Activated CD8-positive, alpha-beta memory T cell treated with anti-CD3 and anti-CD28 coated beads, Interleukin-2, amount 50 U/mL, for 1 hour (primary cell): ENCODE data around the gene CCDC68.
"Not testable (repeated sequence)": the region's sequence is repeated elsewhere in the genome, so short reads cannot be mapped to it uniquely, and the experiment has no call there.

Experiments
- DNase-seq: peaks from one replicate; pipeline ENCODE4 v3.0.0-alpha.2; 2020; ENCODE audit errors: extremely low read depth

The CCDC68 gene

DNA sequence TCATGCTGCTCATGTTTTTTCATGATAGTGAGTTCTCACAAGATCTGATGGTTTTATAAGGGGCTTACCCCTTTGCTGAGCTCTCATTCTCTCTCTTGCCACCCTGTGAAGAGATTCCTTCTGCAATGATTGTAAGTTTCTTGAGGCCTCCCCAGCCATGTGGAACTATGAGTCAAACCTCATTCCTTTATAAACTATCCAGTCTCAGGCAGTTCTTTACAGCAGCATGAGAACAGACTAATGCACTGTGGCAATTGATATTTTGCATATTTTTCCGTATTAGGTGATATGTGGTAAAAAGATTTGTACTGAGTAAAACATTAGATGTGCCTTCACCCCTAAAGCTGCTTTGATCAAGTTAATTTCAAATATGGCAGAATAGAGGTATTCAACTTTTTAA, 82.2 kb downstream of the CCDC68 start:
- DNase-seq, result no peak

DNA sequence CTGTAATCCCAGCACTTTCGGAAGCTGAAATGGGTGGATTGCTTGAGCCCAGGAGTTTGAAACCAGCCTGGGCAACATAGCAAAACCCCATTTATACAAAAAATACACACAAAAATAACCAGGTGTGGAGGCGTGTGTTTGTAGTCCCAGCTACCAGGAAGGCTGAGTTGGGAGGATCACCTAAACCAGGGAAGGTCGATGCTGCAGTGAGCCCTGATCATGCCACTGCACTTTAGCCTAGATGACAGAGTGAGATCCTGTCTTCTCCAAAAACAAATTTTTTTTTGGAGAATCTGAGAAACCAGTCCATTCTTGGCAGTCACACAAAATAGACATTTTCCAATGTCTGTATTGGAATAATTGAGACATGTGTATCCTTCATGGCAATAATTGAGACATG, 84.2 kb downstream of the CCDC68 start:
- DNase-seq, result no peak

DNA sequence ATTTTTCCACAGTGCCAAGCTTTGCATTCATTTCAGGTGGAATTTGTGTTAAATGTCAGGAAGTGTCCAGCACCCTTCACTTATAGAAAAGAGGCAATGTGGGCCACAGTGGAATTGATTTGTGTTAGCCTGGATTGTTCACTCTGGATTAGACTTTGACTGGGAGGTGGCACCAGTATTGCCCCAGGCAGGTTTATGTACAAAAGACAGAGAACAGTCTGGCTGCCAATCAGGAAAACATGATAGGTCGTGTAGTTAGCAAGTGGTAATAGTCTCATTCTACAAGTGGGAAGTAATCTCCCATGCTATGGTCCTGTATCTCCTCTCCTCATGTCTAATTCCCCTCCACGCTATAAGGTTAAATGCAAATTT, 85.4 kb downstream of the CCDC68 start:
- no peak for DNase-seq

DNA sequence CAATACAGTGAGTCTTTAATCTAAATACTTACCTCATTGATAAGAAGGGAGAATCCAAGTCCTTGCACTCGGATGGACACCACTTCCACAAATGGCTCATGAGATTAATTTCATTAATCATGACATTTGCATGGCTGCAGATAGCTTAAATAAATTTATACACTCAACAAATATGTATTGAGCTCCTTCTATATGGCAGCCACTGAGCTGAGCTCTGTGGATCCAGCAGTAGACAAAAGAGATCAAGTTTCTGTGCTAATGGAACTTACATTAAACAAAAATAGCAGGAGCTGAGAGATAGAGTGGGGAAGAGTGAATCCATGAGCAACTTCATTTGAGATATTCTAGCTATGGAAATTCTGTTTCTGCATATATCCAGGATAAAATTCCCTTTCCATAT, 86.6 kb downstream of the CCDC68 start:
- DNase-seq, result no peak

DNA sequence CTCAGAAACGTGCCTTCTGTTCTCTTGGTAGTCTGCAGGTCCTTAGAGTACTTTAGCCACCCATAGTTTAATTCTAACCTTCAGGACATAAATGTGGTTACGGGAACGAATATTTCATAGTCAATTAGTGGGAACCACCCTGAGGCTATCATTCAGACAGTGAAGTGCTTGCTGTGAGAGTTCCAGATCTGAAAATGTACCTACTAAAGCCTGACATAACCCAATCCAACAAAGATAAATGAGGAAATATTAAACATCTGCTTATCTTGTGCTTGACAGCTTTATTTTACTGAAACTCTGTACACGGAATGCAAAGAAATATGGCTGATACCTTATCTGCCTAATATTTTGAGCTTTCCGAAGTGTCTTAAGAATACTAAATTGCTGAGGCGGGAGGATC, 88.0 kb downstream of the CCDC68 start:
- DNase-seq, result no peak

DNA sequence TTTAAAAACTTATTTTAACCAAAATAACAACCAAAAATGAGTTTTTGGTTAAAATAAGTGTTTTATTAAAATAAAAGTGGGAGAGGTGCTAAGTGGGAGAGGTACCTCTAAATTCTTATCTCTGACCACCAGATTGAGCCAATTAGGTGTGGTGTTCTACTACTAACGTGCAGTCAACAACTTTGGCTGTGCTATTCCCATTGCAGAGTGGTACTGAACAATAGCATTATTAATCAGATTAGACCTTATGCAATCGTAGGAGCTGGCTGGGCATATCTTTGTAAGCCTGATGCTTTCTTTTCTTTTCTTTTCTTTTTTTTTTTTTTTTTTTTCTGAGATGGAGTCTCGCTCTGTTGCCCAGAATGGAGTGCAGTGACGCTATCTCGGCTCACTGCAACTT, 92.1 kb downstream of the CCDC68 start:
- DNase-seq, result no peak

DNA sequence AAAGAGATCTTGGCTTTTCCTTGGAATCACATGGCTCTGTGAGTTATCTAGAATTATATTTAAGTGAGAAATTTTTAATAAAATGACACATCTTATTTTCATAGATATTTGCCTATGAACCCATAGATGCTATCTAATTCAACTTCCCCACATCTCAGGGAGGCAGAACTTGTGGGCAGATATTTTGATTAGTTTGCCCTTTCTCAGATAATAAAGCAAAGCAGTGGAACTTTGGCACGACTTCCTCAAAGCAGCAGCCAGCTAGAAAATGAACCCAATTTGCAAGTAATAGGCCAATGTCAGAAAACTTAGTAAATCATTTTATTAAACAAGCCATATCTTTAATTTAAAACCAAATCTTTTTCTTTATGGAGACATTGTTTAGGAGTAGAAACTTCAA, 98.3 kb downstream of the CCDC68 start:
- DNase-seq, result no peak

DNA sequence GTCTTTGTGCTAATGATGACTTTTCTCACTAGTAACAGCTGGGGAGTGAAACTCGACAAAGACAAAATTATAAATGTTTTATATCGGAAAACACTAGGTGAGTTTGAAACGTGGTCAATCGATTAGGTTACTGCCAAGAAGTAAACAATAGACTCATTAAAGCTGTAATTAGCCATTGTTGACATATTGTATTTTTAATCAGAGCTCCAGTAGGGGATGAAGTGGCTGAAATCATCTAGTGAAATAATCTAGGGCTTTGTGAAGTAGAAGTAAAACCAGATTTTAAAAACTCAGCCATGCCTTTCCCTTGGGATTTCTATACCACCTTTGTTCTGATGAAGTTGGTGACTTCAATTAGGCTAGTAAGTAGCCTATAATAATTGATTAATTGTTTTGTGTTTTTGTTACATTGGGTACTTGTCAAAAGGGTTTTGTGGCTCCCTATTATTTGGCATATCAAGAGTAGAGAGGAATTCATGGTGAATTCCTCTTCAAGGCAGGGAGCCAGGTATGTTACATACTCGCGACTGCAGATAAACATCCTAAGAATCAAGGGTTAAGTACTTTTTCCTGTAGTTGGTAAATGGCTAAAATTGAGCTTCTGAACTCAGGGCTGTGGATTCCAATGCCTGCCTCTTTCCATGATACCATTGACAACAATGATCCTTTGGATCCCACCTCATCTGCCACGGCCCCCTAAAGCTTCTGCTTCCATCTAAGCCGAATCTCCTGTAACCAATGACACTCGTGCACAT, 99.4 kb downstream of the CCDC68 start:
- DNase-seq, result no peak

DNA sequence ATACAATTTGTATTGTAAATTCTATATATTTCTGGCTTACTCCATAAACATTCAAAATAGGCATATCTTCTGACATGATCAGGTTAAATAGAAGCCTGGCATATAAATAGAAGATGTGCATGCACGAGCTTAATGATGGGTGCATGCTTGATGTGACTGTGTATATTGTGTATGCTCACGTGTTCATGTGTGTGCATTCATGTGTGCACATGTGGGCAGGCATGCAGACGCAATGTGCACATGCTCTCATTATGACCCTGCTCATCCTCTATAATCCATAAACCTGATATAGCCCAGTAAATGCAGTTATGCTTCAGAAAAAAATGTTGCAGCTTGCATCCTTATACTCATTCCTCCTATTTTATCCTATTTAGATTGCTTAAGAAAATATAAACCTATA, 101.8 kb downstream of the CCDC68 start:
- DNase-seq, result no peak

DNA sequence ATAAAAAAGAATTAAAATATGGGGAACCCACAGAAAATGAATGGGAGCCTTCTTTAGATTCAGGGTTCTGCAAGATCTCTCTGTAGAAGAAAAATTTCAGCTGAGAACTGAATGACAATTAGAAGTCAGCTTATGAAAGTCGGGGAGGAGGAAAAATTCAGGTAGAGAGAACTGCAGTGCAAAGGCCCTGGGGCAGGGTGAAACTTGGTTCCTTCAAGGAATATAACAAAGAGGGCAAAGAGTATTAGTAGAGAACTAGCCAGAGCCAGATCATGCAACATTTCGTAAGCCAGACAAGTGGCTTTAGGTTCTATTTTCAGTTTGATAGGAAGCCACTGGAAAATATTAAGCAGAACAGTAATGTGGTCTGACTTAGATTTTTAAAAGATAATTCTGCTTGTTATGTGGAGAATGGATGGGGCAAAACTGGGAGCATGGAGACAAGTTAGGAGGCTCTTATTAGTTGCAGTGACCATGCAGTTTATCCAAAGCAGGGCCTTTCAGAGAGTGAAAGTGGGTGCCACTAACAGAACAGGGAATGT, 103.1 kb downstream of the CCDC68 start:
- DNase-seq, result no peak

DNA sequence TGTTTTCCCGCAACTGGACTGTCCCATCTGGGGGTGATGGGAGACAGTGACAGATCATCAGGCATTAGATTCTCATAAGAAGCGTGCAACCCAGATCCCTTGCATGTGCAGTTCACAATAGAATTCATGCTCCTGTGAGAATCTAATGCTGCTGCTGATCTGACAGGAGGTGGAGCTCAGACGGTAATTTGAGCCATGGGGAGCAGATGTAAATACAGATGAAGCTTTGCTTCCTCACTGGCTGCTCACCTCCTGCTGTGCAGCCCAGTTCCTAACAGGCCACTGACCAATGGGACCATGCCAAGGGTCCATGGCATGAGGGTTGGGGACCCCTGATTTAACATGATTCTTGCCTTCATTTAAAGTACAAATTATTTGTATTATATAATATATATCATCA, 104.2 kb downstream of the CCDC68 start:
- not testable (repeated sequence) for DNase-seq

DNA sequence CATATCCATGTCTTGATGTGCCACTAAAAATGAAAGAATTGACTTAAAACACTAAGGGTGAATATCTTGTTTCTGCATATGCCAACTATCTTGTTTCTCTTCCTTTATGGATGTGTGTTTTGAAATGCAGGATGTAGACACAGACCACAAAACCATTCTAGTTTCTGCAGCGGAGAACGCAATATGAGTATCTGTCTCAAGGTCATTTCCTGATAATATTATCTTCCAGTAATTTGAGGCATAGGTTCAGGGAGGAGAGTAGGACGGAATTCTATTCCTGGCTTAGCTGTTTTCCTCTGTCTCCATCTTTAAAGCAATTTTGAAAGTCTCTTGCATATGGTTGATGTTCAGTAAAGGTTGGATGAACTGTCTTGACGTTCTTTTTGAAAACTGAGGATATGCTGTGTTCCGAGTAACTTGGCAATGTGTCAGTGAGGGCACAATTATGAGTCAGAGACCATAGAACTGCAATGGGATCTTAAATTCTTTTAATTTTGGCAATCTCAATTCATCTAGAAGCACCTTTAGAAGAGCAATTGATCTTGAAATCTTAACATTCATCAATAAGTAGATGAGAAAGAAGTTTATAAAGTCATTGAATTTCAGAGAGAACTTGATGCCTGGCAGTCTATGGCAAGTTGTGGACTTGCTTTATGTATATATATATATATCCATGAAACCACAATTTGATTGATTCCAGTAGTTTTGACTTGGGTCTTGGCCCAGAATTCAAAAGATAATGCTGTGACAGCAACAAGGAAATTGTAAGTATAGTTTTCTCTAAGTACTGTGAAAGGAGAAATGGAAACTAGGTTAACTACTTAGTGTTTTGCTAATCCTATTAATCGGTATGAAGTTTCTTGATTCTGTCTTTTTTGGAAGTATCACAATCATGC, 106.2 kb downstream of the CCDC68 start:
- DNase-seq, result no peak
